MM.1S (cell line): ENCODE measurements around the gene DHRS1.

Source experiments
- DNase-seq: peaks from one replicate; pipeline ENCODE4 v3.0.0-alpha.2; 2015
- H2AFZ ChIP-seq: fragments of 300-600 bp; sonication (generic); 2 replicates; pipeline ENCODE4 v1.6.0; 2016; ENCODE audit warnings: antibody characterized with exemption, low read length
- H3F3A ChIP-seq: fragments of 300-600 bp; sonication (generic); 2 replicates; pipeline ENCODE4 v1.6.1; 2016; ENCODE audit warnings: mild to moderate bottlenecking, antibody characterized with exemption, low read length, moderate library complexity, mixed read lengths; ENCODE audit not compliant: insufficient read depth
- H3K27ac ChIP-seq: fragments of 300-600 bp; sonication (generic); 2 replicates; pipeline ENCODE4 v1.5.1; 2016; ENCODE audit warnings: mild to moderate bottlenecking, low read length
- H3K27me3 ChIP-seq: fragments of 300-600 bp; sonication (generic); replicated peaks from 2 replicates; pipeline ENCODE4 v1.6.0; 2016; ENCODE audit warnings: low read length; ENCODE audit not compliant: insufficient read depth
- H3K36me3 ChIP-seq: fragments of 300-600 bp; sonication (generic); replicated peaks from 2 replicates; pipeline ENCODE4 v1.6.1; 2016; ENCODE audit warnings: mild to moderate bottlenecking, low read length, mixed read lengths; ENCODE audit not compliant: insufficient read depth
- H3K4me1 ChIP-seq: fragments of 300-600 bp; sonication (generic); 2 replicates; pipeline ENCODE4 v1.6.1; 2016; ENCODE audit warnings: low read length, mixed read lengths
- H3K4me2 ChIP-seq: fragments of 300-600 bp; sonication (generic); 2 replicates; pipeline ENCODE4 v1.6.0; 2016; ENCODE audit warnings: low read depth, low read length
- H3K4me3 ChIP-seq: fragments of 300-600 bp; sonication (generic); 2 replicates; pipeline ENCODE4 v1.5.1; 2016; ENCODE audit warnings: low read length, mixed read lengths
- H3K79me2 ChIP-seq: fragments of 300-600 bp; sonication (generic); 2 replicates; pipeline ENCODE4 v1.6.1; 2016; ENCODE audit warnings: mixed run types, low read length, mixed read lengths
- H3K9ac ChIP-seq: fragments of 300-600 bp; sonication (generic); 2 replicates; pipeline ENCODE4 v1.6.1; 2016; ENCODE audit warnings: low read length, mixed read lengths
- H3K9me2 ChIP-seq: fragments of 300-600 bp; sonication (generic); replicated peaks from 2 replicates; pipeline ENCODE4 v1.6.1; 2016; ENCODE audit warnings: mild to moderate bottlenecking, low read length, mixed read lengths; ENCODE audit not compliant: insufficient read depth
- H3K9me3 ChIP-seq: fragments of 300-600 bp; sonication (generic); replicated peaks from 2 replicates; pipeline ENCODE4 v1.6.1; 2016; ENCODE audit warnings: mild to moderate bottlenecking, low read length, mixed read lengths; ENCODE audit not compliant: insufficient read depth
- H4K20me1 ChIP-seq: fragments of 300-600 bp; sonication (generic); 2 replicates; pipeline ENCODE4 v1.6.1; 2016; ENCODE audit warnings: mild to moderate bottlenecking, low read length, moderate library complexity, mixed read lengths; ENCODE audit not compliant: insufficient read depth
- CTCF ChIP-seq: fragments of 300-600 bp; sonication (generic); IDR thresholded peaks from 2 replicates; pipeline ENCODE4 v1.5.1; 2016; ENCODE audit warnings: antibody characterized with exemption, low read length, mixed read lengths
- EZH2 ChIP-seq: fragments of 300-600 bp; sonication (generic); optimal IDR thresholded peaks from 2 replicates; pipeline ENCODE3; 2017; ENCODE audit warnings: low read depth, mild to moderate bottlenecking, antibody characterized with exemption, low read length, mixed read lengths
- EZH2phosphoT487 ChIP-seq: fragments of 300-600 bp; sonication (generic); IDR thresholded peaks from 2 replicates; pipeline ENCODE4 v1.6.1; 2018; ENCODE audit warnings: antibody characterized with exemption, low read length

Gene DHRS1

GRCh38 chr14:24267516-24267915, 32.1 kb downstream of the DHRS1 start:
- no peaks in the 10 kb centered on the region for H3K9me3 ChIP-seq
- H3K9me2 ChIP-seq: no peaks in the 10 kb centered on the region
- no peak overlapping the region for H2AFZ ChIP-seq
- H3F3A ChIP-seq: no peaks in the 10 kb centered on the region
- no peaks in the 10 kb centered on the region for H4K20me1 ChIP-seq
- 0 out of 2 replicates have a peak, but pooled peaks cover 5% of the 10 kb centered on the region for H3K79me2 ChIP-seq
- TF ChIP-seq EZH2phosphoT487 (no peak), EZH2 (no peak), CTCF (no peak)
- no peak for DNase-seq
- H3K4me1 ChIP-seq: peaks cover 8% of the 10 kb centered on the region
- no peak overlapping the region for H3K4me3 ChIP-seq
- no peak overlapping the region for H3K9ac ChIP-seq
- H3K36me3 ChIP-seq: no peaks in the 10 kb centered on the region
- no peak overlapping the region for H3K4me2 ChIP-seq
- no peaks in the 10 kb centered on the region for H3K27me3 ChIP-seq
- H3K27ac ChIP-seq: no peak overlapping the region

GRCh38 chr14:24266344-24267244, 33.0 kb downstream of the DHRS1 start:
- no peaks in the 10 kb centered on the region for H3K9me3 ChIP-seq
- no peaks in the 10 kb centered on the region for H4K20me1 ChIP-seq
- no peaks in the 10 kb centered on the region for H3K9me2 ChIP-seq
- no peaks in the 10 kb centered on the region for H3K27me3 ChIP-seq
- H3K4me1 ChIP-seq: no peaks in the 10 kb centered on the region
- no peak overlapping the region for H3K4me3 ChIP-seq
- H3K4me2 ChIP-seq: no peak overlapping the region
- TF ChIP-seq EZH2: no peak
- TF ChIP-seq EZH2phosphoT487: no peak
- no peak for TF ChIP-seq CTCF
- DNase-seq: no peak
- no peak overlapping the region for H2AFZ ChIP-seq
- H3K36me3 ChIP-seq: no peaks in the 10 kb centered on the region
- no peak overlapping the region for H3K9ac ChIP-seq
- H3F3A ChIP-seq: no peaks in the 10 kb centered on the region
- no peak overlapping the region for H3K27ac ChIP-seq
- 0 out of 2 replicates have a peak, but pooled peaks cover 5% of the 10 kb centered on the region for H3K79me2 ChIP-seq

GRCh38 chr14:24264298-24264697, 35.3 kb downstream of the DHRS1 start:
- no peaks in the 10 kb centered on the region for H3K36me3 ChIP-seq
- TF ChIP-seq CTCF (no peak), EZH2phosphoT487 (no peak), EZH2 (no peak)

More at GRCh38 chr14:24264298-24264697, 35.3 kb downstream of the DHRS1 start:
- Histone ChIP-seq H3F3A (no peaks in the 10 kb centered on the region), H3K4me1 (no peaks in the 10 kb centered on the region), H3K9me2 (no peaks in the 10 kb centered on the region), H3K27me3 (no peaks in the 10 kb centered on the region), H4K20me1 (no peaks in the 10 kb centered on the region), H3K79me2 (no peaks in the 10 kb centered on the region), H3K9ac (no peak overlapping the region), H2AFZ (no peak overlapping the region), H3K4me2 (no peak overlapping the region), H3K9me3 (no peaks in the 10 kb centered on the region), H3K4me3 (no peak overlapping the region), H3K27ac (no peak overlapping the region)
- no peak for DNase-seq
